GM18861 (cell line): ENCODE measurements around the gene OR7G1.

ENCODE experiments used
- ATAC-seq: cut with Tn5 transposase; IDR thresholded peaks from one replicate; pipeline ENCODE4 v1.9.1; 2021; ENCODE audit not compliant: unreplicated experiment

The OR7G1 gene

GRCh38 chr19:9115307-9115813 is at the start of gene OR7G1:
TSS of gene OR7G1 (minus strand) at chr19:9115763. CDS start at chr19:9115763, 0 bp downstream.
- no peak for ATAC-seq

GRCh38 chr19:9165261-9165660 is 49.7 kb upstream of the OR7G1 start:
- no peak for ATAC-seq

- no peak for ATAC-seq
Measured at GRCh38 chr19:9161427-9161826, 45.9 kb upstream of the OR7G1 start.

GRCh38 chr19:9159891-9160290 is 44.3 kb upstream of the OR7G1 start:
- ATAC-seq, result no peak

GRCh38 chr19:9156304-9156703 is 40.7 kb upstream of the OR7G1 start:
- no peak for ATAC-seq

GRCh38 chr19:9155591-9155990 is 40.0 kb upstream of the OR7G1 start:
- ATAC-seq, result no peak

- no peak for ATAC-seq
Measured at GRCh38 chr19:9151367-9151766, 35.8 kb upstream of the OR7G1 start.

GRCh38 chr19:9150650-9151049 is 35.1 kb upstream of the OR7G1 start:
- no peak for ATAC-seq

GRCh38 chr19:9149997-9150396 is 34.4 kb upstream of the OR7G1 start:
- ATAC-seq, result no peak

- ATAC-seq, result no peak
Measured at GRCh38 chr19:9148697-9149096, 33.1 kb upstream of the OR7G1 start.

- ATAC-seq, result no peak
Measured at GRCh38 chr19:9146882-9147281, 31.3 kb upstream of the OR7G1 start.

GRCh38 chr19:9144920-9145319 is 29.4 kb upstream of the OR7G1 start:
- no peak for ATAC-seq

- ATAC-seq, result peak; percentile 88
Measured at GRCh38 chr19:9140159-9140874, 24.8 kb upstream of the OR7G1 start, which contains the start of gene ZNF317. TSS of gene ZNF317 (plus strand) at chr19:9140397. CDS start at chr19:9156017, 15,620 bp downstream.

- ATAC-seq, result no peak
Measured at GRCh38 chr19:9139609-9140158, 24.1 kb upstream of the OR7G1 start.

GRCh38 chr19:9132422-9132821 is 16.9 kb upstream of the OR7G1 start:
- no peak for ATAC-seq

GRCh38 chr19:9130965-9131364 is 15.4 kb upstream of the OR7G1 start:
- ATAC-seq, result no peak

- no peak for ATAC-seq
Measured at GRCh38 chr19:9128171-9128570, 12.6 kb upstream of the OR7G1 start.

GRCh38 chr19:9126900-9127405 is 11.4 kb upstream of the OR7G1 start, which contains the start of gene OR7G3:
TSS of gene OR7G3 (minus strand) at chr19:9126950. CDS start at chr19:9126950, 0 bp downstream.
- ATAC-seq, result no peak

- no peak for ATAC-seq
Measured at GRCh38 chr19:9116547-9116946, 984 bp upstream of the OR7G1 start.

- no peak for ATAC-seq
Measured at GRCh38 chr19:9109959-9110358, 5.6 kb downstream of the OR7G1 start.

GRCh38 chr19:9107375-9107774 is 8.2 kb downstream of the OR7G1 start, which contains the start of gene OR7G2:
TSS of gene OR7G2 (minus strand) at chr19:9107475. CDS start at chr19:9103243, 4,232 bp downstream.
- no peak for ATAC-seq

GRCh38 chr19:9086761-9087160 is 28.8 kb downstream of the OR7G1 start, which contains the start of gene OR1M1:
TSS of gene OR1M1 (plus strand) at chr19:9087061. CDS start at chr19:9093245, 6,184 bp downstream.
- no peak for ATAC-seq
